ENCODE results near the gene LRRC23. TPM values are rescaled to one million over a fixed set of nuclear protein-coding genes. Genes with fewer than 3 reads are reported as not detected.
"Not testable (repeated sequence)": the region's sequence is repeated elsewhere in the genome, so short reads cannot be mapped to it uniquely, and the experiment has no call there.

The LRRC23 gene
- total RNA-seq, 1 experiment from 2014 or later, result 8.0 TPM

DNA sequence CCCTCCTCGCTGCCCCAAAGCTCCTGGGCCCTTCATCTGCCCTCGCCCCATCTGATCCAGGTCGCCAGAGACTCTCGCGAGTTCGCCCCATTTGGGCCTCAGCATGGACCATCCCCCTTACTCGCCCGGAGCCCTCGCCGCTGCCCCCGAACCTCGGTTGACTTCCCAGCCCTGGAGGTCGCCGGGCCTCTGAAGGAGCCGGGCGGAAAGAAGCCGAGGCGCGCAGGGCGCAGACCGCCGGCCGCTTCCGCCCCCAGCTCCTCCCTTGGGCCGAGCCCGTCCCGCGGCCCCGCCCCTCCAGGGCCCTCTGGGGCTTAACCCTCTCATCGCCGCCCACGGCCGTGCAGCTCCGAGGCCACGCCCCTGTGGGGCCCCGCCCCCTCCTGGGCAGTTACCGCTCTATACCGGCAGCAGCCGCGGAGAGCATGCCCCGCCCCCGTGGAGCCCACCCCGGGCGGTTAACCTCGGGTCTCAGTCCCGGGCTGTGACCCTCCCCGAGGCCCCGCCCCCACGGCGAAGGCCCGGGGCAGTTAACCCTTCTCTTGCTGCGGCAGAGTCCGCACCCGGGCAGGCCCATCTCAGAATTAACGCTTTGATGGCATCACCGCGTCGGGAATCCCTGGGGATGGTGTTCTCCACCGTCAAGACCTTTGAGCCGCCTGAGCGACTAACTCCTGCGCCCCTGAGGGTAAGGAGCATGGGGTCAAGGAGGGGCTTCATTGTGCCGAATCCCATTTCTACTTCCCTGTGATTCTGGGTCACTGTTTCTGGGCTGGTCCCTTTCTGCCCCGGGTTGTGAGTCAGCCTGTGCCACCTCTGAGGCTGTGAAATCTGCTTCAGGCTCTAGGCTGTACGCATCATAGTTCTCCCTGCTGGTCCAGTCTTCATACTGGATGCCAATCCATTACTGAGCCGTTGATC lies 31.3 kb upstream of the LRRC23 start, which contains the start of gene SPSB2:
SPSB2 (minus strand) TSS at position 210 of the 921 bp plus-strand sequence. CDS start 402 bp downstream, outside the sequence.
- peak; percentile 89 for DNase-seq (ENCODE audit: low read depth, low spot score)
- peak within 1 kb of the TSS; percentile 92 for H3K4me2 ChIP-seq (ENCODE audit: low read length)
- ChIA-PET RAD21 (ENCODE audit: low non-redundant PET in 1 of 2, low total read pairs in 2 of 2, uncharacterized antibody in 2 of 2, unreplicated experiment in 2 of 2) (interaction anchor here (0.9 to 1.3 kb wide), 4 partner anchors 18 to 52 kb away, joined by 3 to 5 read pairs (median 4); partner anchors contain the start of gene USP5 (in 1 of the 2)), CTCF (interaction anchor here (0.6 to 4.1 kb wide), 27 partner anchors 8 to 316 kb away, joined by 3 to 30 read pairs (median 6); partner anchors contain the start of genes C12orf57, C1RL, CDCA3 and COPS7A), POLR2A (interaction anchor here (1.1 to 10.9 kb wide), 10 partner anchors 8 to 150 kb away, joined by 3 to 186 read pairs (median 10); partner anchors contain the start of genes C12orf57, CDCA3, COPS7A and RNU7-1)
- H3K27ac ChIP-seq (ENCODE audit: low read depth, low read length), result peak within 1 kb of the TSS; percentile 96
- peak within 1 kb of the TSS; percentile 73 to 92 for H3K4me3 ChIP-seq (replicated peaks in 1 of 2; ENCODE audit: low read depth in 1 of 2, low read length in 2 of 2)
- intact Hi-C loops (cut with micrococcal nuclease), result loop anchor here (1.0 to 5.0 kb wide), 4 partner anchors 54 to 764 kb away; partner anchors contain the start of gene ATN1
- TF ChIP-seq POLR2A (IDR thresholded peaks at IDR 0.05; ENCODE audit: borderline replicate concordance, extremely low read depth, insufficient read depth, insufficient read length) (peak; percentile 35), POLR2AphosphoS5 (IDR thresholded peaks at IDR 0.05; ENCODE audit: low read depth, low read length) (peak; percentile 87), ZFX (IDR thresholded peaks at IDR 0.05) (peak; percentile 63; the same call in 1 of the 2 replicates), CEBPB (IDR thresholded peaks at IDR 0.05; ENCODE audit: low read depth) (no peak), TCF7L2 (IDR thresholded peaks at IDR 0.05; ENCODE audit: borderline replicate concordance, extremely low read depth, insufficient read depth, insufficient read length) (peak; percentile 35), RAD21 (IDR thresholded peaks at IDR 0.05; ENCODE audit: low read depth) (no peak), FOSL1 (IDR thresholded peaks at IDR 0.05; ENCODE audit: low read depth) (no peak)
- TF ChIP-seq, protein P1, sequence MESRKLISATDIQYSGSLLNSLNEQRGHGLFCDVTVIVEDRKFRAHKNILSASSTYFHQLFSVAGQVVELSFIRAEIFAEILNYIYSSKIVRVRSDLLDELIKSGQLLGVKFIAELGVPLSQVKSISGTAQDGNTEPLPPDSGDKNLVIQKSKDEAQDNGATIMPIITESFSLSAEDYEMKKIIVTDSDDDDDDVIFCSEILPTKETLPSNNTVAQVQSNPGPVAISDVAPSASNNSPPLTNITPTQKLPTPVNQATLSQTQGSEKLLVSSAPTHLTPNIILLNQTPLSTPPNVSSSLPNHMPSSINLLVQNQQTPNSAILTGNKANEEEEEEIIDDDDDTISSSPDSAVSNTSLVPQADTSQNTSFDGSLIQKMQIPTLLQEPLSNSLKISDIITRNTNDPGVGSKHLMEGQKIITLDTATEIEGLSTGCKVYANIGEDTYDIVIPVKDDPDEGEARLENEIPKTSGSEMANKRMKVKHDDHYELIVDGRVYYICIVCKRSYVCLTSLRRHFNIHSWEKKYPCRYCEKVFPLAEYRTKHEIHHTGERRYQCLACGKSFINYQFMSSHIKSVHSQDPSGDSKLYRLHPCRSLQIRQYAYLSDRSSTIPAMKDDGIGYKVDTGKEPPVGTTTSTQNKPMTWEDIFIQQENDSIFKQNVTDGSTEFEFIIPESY (IDR thresholded peaks at IDR 0.05; ENCODE audit: extremely low read depth, insufficient replicate concordance, low read length), result no peak
- peaks cover 8 to 33% of the 10 kb centered on the region in 2 experiments; a peak in 3 of 4 replicates for H3K36me3 ChIP-seq (ENCODE audit: control insufficient read depth in 1 of 2, insufficient read depth in 2 of 2, low read length in 2 of 2)
- peak; percentile 79 for ATAC-seq
- no TSS peak for BruUV-seq (replicated peaks)
- H3K9me3 ChIP-seq (ENCODE audit: control insufficient read depth in 1 of 2, insufficient read depth in 1 of 2, low read depth in 1 of 2, low read length in 2 of 2), result no peaks in the 10 kb centered on the region
- no peak within 1 kb of the TSS for H2AFZ ChIP-seq (ENCODE audit: low read depth, low read length, poor library complexity, severe bottlenecking)
- peak within 1 kb of the TSS; percentile 86 for H3K9ac ChIP-seq (ENCODE audit: low read length)
- H3K79me2 ChIP-seq (ENCODE audit: insufficient read depth, low read length), result peaks cover 44% of the 10 kb centered on the region
- peaks cover 12% of the 10 kb centered on the region; the same call in 1 of the 2 replicates for H4K20me1 ChIP-seq (ENCODE audit: insufficient read depth)
- H3K4me1 ChIP-seq (ENCODE audit: control insufficient read depth in 1 of 2, insufficient read depth in 2 of 2, low read length in 2 of 2), result peaks cover 23 to 50% of the 10 kb centered on the region in 2 experiments
- H3K27me3 ChIP-seq (ENCODE audit: insufficient read depth, low read length), result no peaks in the 10 kb centered on the region
- H3K9me2 ChIP-seq (ENCODE audit: insufficient read depth), result no peaks in the 10 kb centered on the region

DNA sequence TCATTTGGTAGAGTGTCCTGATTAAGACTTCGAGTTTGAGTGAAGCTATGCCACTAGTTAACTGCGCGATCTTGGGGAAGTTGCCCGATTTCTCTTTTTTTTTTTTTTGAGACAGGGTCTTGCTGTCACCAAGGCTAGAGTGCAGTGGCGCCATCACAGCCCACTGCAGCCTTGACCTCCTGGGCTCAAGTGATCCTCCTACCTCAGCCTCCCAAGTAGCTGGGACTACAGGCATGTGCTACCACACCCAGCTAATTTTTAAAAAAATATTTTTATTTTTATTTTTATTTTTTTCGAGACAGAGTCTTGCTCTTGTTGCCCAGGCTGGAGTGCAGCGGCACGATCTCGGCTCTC lies 30.6 kb upstream of the LRRC23 start:
- Histone ChIP-seq H3K79me2 (ENCODE audit: insufficient read depth, low read length) (peaks cover 37% of the 10 kb centered on the region), H3K4me1 (ENCODE audit: control insufficient read depth in 1 of 2, insufficient read depth in 2 of 2, low read length in 2 of 2) (peaks cover 20 to 43% of the 10 kb centered on the region in 2 experiments), H3K36me3 (ENCODE audit: control insufficient read depth in 1 of 2, insufficient read depth in 2 of 2, low read length in 2 of 2) (peaks cover 8 to 28% of the 10 kb centered on the region in 2 experiments; a peak in 3 of 4 replicates), H3K4me2 (ENCODE audit: low read length) (peak overlapping the region; percentile 92), H3K9ac (ENCODE audit: low read length) (peak overlapping the region; percentile 86), H3K27ac (ENCODE audit: low read depth, low read length) (peak overlapping the region; percentile 78), H3K4me3 (replicated peaks in 1 of 2; ENCODE audit: low read depth in 1 of 2, low read length in 2 of 2) (peak overlapping the region; percentile 73 to 92)
- RAD21 ChIA-PET (ENCODE audit: low non-redundant PET in 1 of 2, low total read pairs in 2 of 2, uncharacterized antibody in 2 of 2, unreplicated experiment in 2 of 2); H2AFZ ChIP-seq (ENCODE audit: low read depth, low read length, poor library complexity, severe bottlenecking); H3K9me3 ChIP-seq (ENCODE audit: control insufficient read depth in 1 of 2, insufficient read depth in 1 of 2, low read depth in 1 of 2, low read length in 2 of 2); H3K9me2 ChIP-seq (ENCODE audit: insufficient read depth); H3K27me3 ChIP-seq (ENCODE audit: insufficient read depth, low read length); BruUV-seq (replicated peaks); ATAC-seq; H4K20me1 ChIP-seq (ENCODE audit: insufficient read depth); DNase-seq (ENCODE audit: low read depth, low spot score): not testable (repeated sequence)
- intact Hi-C loops (cut with micrococcal nuclease), result loop anchor here (5.0 kb wide), 2 partner anchors 53 to 763 kb away; partner anchors contain the start of gene ATN1
- ChIA-PET CTCF (interaction anchor here (3.4 to 4.1 kb wide), 2 partner anchors 18 to 52 kb away, joined by 30 read pairs; no protein-coding TSS in a partner anchor), POLR2A (interaction anchor here (10.9 kb wide), 1 partner anchor 22 kb away, joined by 186 read pairs; the partner anchor contains the start of genes CDCA3 and USP5)

Measured in HCT116 (cell line).